EH (cell line): Measurements from ENCODE around the gene SHISA9.
"Not testable (repeated sequence)": the region's sequence is repeated elsewhere in the genome, so short reads cannot be mapped to it uniquely, and the experiment has no call there.

ENCODE experiments used
- DNase-seq: peaks from one replicate; pipeline ENCODE4 v3.0.0-alpha.2; 2015; ENCODE audit warnings: low read depth

Gene SHISA9

DNA sequence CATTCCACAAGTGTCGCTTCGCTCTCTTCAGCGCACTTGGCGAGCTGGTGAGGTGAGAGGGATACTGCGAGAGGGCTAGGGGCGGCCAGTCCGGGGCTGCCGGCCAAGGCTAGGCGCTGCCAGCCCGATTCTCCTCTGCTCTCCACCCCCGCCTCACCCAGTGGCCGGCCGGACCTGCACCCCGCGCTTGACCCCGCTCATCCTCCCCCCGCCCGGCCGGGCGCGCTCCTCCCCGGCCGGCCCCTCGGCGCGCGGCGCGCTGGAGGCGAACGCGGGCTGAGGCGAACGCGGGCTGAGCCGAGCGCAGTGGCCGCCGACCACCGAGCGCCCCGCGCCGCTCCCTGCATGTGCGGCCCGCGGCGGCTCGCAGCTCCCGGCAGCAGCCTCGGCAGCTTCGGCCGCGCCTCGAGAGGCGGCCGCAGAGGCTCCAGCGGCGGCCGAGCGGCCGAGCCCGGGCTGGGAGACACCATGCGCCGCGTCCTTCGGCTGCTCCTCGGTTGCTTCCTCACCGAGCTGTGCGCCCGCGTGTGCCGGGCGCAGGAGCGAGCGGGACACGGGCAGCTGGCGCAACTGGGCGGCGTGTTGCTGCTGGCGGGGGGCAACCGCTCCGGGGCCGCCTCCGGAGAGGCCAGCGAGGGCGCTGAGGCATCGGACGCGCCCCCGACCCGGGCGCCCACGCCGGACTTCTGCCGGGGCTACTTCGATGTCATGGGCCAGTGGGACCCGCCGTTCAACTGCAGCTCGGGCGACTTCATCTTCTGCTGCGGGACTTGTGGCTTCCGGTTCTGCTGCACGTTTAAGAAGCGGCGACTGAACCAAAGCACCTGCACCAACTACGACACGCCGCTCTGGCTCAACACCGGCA lies at the start of gene SHISA9:
Gene SHISA9 (plus strand): TSS at position 2 of the 865 bp plus-strand sequence.
- no peak for DNase-seq

DNA sequence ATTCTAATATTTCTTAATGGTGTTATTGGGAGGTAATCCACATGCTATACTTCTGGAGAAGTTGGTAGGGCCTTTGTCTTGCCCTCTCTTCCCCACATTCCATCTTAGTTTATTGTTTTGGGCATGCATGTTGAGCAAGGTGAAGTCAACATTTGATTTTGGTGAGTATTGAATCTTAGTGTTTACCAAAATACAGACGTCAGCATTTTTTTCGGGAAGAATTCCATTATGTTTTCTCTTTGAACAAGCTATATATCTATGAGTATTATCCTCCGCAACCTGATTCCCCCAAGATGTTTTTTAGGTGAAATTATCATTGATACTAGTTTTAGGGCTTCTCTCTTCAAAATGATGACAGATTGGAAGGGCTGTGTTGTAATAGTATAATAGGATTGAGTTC lies 47.4 kb upstream of the SHISA9 start:
- no peak for DNase-seq

DNA sequence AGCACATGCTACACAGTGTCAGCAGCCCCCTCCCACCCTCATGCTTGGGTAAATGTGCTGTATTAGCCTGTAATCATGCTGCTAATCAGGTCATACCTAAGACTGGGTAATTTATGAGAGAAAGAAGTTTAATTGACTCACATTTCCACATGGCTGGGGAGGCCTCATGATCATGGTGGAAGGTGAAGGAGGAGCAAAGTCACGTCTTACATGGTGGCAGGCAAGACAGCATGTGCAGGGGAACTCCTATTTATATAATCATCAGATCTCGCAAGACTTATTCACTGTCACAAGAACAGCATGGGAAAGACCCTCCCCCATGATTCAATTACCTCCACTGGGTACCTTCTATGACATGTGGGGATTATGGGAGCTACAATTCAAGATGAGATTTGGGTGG lies 44.0 kb upstream of the SHISA9 start:
- not testable (repeated sequence) for DNase-seq

DNA sequence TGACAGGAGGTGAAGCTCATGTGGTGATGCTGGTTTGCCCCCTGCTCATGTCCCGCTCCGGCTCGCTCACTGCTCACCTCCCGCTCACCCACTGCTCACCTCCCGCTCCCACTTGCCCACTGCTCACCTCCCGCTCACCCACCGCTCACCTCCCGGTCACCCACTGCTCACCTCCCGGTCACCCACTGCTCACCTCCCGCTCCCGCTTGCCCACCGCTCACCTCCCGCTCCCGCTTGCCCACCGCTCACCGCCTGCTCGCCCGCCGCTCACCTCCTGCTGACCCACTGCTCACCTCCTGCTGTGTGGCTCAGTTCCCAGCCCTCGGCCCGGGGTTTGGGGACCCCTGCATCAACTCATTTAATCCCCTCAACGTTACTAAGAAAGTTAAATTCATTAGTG lies 39.1 kb upstream of the SHISA9 start:
- DNase-seq: no peak

DNA sequence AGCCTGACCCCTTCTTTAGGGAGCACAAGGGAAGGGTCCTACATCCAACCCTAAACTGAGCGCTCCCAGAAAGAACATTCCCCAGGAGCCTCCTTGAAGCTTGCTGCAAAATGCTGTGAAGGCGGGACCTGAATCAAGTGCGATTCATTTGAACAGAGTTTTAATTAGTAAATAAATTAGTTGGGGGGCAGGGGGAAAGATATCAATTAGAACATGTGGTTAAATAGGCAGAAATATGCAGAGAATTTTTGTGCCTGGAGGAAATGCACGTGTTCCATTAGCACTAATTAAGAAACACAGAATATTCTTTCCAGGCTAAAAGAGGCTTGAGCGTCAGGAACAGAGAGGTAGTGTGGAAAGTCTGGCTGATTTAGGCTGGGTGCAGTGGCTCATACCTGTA lies 38.5 kb upstream of the SHISA9 start:
- DNase-seq: no peak

DNA sequence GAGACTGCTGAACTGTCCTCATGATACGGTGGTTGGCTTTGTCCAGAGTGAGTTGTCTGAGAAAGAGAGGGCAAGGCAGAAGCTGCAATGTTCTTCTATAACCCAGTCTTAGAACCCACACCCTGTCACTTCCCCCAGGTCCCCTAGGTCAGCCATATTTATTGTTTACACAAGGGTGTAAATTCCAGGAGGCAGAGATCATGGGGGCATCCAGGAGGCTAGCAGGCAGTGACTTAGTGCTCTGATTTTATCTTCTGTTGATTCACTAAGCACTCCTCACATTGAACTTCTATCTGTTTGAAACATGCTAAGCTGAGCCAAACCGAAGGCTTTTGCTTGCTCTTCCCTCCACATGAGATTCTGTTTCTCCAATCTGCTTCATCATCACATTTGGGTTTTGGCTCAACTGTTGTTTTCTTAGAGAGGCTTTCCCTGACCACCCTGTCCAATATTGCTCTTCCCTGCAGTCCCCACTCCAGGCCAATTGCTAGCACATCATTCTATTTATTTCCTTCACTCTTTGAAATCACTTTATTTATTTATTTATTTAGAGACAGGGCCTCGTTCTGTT lies 34.3 kb upstream of the SHISA9 start:
- no peak for DNase-seq

DNA sequence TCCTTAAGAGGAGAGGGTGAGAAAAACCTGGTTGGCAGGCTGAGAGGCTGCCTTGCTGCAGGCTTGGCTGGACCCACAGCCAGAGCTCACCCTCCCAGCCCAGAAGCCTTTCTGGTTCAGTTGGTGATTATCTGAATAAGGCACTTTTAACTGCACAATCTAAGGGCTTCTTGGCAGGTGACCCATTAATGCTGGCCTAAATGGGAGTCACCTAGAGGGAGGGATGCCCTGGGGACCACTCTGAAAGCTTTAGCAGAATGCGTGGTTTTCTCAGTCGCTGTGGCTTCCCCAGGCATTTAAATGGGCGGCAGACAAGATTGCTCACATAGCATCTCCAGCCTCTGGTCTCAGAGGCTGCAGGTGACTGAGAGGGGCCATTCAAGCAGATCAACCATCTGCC lies 33.2 kb upstream of the SHISA9 start:
- DNase-seq: no peak

DNA sequence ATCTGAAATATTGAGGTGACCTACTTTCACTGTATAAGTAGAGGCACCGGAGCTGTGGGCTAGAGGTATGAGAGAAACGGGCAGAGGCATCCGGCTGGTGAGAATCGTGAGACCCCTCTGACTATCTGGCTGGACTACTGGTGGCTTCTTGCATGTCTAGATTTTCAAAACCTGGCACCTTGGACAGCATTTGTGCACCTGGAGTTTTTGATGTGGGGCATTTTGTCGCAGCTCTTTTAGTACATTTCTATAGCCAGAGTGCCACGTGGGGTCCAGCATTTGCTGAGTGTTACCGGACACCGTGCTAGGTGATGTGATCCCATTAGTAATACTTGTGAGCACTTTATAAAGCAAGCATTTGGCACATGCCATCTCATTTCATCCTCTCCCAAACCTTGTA lies 32.6 kb upstream of the SHISA9 start:
- no peak for DNase-seq

DNA sequence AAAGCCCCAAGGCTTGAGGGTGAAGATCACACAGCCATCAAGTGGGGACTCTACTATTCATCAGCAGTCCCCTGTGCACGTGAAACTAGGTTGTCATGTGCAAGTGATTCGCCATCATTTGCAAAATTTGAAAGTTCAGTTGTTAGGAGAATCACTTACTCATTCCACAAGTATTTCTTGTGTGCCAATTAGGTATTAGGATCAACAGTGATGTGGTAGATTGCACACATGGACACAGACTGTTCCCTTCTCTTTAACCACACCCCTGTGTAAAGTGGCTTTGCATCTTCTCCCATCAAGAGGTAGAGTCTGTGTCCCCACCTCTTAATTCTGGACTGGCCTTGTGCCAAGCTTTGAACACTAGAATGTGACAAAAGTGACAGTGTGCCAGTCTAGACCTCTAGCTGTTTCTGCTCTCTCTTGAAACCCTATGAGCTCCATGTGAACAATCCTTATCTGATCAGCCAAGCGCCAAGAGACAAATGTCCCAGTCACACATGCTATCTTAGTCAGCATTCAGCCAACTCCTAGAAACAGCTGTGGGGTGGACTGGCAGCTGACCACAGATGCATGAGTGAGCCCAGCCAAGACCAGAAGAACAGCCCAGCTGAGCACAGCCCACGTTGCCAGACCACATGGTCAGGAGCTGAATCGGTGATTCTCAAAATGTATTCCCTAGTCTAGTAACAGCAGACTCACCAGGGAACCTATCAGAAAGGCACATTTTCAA lies 31.5 kb upstream of the SHISA9 start:
- DNase-seq: no peak

DNA sequence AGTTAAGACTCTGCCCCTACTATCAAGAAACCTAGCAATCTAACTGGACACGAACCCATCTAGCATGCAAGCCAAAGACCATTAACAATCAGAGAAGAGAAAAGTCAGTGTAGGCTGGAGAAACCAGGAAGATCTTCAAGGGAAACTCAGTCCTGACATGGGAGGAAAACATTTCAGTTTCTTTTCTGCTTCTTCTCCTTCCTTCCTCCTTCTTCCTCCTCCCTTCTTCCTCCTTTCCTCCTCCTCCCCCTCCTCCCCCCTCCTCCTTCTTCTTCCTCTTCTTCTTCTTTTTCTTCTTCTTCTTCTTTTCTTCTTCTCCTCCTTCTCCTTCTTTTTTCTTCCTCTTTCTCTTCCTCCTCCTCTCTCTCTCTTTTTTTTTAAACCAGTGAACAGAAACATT lies 29.6 kb upstream of the SHISA9 start:
- no peak for DNase-seq

DNA sequence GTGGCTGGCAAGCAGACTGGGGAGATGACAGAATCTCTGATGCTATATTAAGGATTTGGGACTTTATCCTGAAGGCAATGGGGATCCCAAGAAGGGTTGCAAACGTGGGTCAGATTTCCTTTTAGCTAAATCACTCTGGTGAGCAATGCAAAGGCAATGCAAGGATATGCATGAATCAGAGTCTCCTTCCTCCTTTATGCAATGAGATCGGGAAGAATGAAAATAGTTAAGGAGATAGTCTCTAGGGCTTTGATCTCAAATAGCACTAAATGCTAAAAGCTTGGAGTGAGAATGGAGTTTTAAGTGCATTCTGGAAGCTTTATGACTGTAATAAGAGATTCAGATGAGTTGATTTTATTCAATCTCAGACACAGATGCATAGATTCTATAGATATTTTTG lies 27.2 kb upstream of the SHISA9 start:
- peak; percentile 77 for DNase-seq

DNA sequence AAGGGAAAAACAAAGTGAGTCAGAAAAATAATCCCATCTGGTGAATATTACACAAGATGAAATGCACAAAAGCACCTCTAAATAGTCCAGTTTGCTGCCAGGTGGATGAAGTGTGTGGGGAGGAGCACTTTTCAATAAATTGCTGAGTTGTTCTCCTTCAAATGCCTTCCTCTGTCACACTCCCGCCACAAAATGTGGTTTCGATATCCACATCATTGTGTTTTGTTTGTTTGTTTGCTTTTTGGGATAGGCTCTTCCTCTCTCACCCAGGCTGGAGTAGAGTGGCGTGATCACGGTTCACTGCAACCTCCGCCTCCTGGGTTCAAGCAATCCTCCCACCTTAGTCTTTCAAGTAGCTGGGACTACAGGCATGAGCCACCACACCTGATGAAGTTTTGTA lies 24.6 kb upstream of the SHISA9 start:
- no peak for DNase-seq

DNA sequence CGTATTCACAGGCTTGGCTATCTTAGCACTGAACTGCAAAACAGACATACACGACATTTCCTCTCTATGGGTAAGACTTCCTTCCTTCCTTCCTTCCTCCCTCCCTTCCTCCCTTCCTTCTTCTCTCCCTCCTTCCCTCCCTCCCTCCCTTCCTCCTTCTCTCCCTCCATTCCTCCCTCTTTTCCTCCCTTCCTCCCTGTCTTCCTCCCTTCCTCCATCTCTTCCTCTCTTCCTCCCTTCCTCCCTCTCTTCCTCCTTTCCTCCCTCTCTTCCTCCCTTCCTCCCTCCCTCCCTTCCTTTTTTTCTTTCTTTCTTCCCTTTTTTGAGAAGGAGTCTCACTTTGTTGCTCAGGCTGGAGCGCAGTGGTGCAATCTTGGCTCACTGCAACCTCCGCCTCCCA lies 22.4 kb upstream of the SHISA9 start:
- DNase-seq: no peak

DNA sequence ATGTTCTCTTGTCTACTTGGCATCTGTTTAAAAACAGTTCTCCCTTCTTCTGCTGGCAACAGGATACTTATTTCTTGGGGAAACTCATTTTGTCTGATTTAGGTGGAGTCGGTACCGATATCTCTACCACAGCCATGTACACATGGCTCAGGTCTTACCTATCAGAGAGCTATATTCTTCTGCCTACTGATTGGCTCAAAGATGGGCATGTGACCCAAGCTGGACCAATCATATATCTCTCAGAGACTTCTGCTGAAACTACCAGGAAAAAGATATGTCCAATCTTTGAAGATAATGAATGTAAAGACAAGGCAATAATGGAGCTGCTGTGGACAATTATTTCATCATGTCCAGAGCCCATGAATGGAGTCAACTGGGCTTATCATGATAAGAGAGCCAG lies 21.6 kb upstream of the SHISA9 start:
- no peak for DNase-seq

DNA sequence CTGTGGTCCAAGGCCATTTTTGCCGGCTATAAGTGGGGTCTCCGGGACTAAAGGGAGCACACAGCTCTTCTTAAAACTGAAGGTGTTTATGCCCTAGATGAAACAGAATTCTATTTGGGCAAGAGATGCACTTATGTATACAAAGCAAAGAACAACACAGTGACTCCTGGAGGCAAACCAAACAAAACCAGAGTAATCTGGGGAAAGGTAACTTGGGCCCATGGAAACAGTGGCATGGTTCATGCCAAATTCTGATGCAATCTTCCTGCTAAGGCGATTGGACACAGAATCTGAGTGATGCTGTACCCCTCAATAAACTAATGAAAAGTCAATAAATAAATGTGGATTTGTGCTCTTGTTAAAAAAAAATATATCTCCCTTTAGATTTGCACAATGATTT lies 20.2 kb upstream of the SHISA9 start:
- no peak for DNase-seq

DNA sequence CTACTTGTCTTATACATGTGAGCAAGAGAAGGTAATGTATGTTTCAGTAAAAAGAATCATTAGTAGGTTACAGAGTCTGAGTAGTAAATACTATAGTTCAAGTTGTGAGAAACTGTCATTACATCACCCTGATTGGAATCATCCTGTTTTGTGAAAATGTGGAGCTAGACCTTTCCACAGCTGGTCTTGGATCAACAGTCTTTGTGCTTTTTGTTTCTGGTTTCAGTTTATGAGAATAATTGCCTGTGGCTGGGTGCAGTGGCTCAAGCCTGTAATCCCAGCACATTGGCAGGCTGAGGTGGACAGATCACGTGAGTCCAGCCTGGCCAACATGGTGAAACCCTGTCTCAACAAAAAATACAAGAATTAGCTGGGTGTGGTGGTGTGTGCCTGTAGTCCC lies 19.7 kb upstream of the SHISA9 start:
- DNase-seq: no peak

DNA sequence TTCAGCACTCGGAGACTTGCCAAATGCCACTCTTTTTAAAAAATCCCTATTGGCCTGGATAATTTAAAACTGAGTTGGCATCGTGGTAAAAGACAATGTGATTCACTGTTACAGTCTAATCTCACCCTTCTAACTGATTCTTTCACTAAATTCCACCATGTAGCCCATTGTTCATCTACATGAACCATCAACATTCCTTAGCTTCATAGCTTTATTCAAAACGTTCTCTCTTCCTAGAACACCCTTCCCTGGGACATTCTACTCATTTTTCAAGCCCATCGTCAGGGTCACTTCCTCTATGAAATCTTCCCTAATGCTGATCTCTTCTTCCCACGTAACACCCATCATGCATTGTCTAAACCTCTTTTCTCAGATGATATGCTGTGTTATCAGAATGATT lies 15.7 kb upstream of the SHISA9 start:
- DNase-seq: peak; percentile 15

DNA sequence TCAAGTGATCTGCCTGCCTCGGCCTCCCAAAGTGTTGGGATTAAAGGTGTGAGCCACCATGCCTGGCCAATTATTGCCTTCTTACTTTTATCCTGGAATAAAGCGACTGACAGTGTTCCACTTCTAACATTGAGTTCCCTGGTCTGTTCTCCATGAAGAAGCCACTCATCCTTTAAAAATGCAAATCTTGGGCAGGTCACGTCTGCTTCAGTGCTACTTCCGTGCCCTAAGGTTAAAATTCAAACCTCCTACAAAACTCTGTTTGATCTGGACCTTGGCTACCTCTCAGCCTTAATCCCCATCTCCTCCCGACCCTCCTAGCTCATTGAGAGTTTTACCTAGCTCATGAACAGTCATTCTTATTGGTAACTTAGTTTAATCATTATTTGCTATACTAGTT lies 9.6 kb upstream of the SHISA9 start:
- DNase-seq: no peak

DNA sequence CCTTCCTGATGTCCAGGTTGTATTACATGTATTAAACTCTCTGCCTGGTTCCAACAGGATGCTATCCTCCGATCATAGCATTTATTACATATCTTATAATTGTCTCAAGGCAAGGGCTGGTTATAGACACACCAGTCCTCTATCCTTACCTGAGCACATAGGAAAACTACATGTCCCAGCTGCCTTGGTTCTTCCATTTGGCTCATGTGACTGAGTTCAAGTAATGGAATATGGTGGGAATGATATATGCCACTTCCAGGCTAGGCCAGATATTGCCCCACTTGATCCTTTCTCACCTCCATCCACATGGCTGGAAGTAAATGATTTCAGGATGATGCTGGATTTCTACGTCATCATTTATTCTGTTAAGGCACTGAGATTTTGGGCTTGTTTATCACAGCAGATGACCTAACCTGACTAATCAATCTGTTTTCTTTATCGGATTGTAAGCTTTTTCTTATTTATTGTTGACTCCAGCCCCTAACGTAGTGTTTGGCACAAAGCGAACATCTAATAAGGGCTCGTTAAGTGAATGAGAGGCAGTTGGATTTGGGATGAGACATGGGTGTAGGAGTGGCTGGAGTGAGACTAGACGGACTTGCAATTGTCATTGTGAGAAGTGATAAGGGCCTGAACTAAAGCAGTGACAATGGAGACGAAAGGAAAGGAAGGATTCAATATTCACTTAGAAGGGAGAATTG lies 8.2 kb upstream of the SHISA9 start:
- no peak for DNase-seq

DNA sequence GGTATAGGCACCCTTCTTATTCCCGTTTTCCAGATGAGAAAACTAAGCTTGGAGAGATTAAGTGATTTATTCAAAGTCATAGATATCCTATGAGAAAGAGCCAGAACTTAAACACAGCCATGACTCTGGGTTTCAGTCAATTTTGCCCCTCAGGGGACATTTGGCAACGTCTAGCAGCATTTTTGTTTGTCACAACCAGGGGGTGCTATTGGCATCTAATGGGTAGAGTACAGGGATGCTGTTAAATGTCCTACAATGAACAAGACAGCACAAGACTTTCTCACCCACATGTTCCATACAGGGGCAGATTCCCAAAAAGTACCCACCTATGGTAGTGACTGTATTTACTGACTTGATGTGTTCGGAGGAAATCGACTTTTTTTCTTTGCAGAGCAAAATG lies 4.8 kb upstream of the SHISA9 start:
- peak; percentile 29 for DNase-seq

DNA sequence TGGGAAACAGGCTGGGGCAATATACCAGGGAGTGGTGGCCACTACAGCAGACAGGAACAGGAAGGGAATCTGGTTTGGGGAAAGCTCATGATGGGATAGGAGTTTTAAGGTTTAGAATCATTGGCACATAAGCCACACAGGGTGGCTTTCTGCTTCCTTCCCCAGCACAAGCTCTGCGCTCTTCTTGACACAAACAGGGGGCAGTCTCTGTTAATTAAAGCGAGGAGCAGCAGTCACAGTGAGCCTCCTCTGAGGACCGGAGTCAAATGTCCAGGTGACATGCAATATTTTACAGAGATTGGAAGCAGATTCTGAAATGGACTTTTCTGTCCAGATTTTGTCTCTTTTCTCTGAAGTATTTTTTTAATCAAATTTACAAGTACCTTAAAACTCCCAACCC lies 2.8 kb upstream of the SHISA9 start:
- no peak for DNase-seq

DNA sequence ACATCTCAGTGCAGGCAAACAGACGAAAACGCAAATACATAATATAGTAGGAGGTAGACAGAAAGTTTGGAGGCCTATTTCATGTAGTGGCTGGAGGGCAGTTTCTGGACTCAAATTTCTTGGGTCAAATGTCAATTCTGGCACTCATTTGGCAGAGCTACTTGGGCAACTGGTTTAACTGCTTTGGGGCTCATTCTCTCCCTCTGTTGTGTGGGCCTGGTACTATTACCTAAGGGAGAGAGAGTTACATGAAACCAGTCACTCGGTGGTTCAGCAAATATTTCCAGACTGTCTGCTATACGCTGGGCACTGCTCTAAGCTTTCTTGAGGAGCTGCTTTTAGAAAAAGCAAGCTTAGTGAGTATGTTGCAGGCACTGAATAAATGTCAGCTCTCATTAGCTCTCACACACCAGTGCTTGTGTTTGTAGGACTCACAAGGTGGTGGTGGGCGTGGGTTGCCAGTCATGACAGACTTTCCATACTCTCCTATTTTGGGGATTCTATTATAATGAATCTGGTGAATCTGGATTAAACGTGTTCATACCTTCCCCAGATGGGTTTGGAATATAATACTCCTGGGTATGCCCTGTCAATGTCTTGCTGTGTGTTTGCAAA lies 1.8 kb upstream of the SHISA9 start:
- DNase-seq: no peak
